Activated CD8-positive, alpha-beta memory T cell treated with anti-CD3 and anti-CD28 coated beads, Interleukin-2, amount 50 U/mL, for 24 hours (primary cell): ENCODE measurements around the gene WDR88.
"Not testable (repeated sequence)": the region's sequence is repeated elsewhere in the genome, so short reads cannot be mapped to it uniquely, and the experiment has no call there.

Experiments used
- DNase-seq: peaks from one replicate; pipeline ENCODE4 v3.0.0-alpha.2; 2020; ENCODE audit errors: extremely low read depth

Gene WDR88

DNA sequence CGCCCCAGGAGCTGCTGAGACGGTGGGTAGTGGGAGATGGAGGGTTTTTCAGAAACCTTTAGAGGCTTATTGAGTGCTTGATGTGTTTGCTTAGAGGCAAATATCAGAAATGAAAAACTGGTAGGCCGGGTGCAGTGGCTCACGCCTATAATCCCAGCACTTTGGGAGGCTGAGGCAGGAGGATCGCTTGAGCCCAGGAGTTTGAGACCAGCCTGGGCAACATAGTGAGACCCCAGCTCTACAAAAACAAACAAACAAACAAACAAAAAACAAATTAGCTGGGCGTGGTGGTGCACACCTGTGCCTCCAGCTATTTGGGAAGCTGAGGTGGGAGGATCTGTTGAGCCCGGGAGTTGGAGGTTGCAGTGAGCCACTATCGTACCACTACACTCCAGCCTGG, 5.2 kb upstream of the WDR88 start:
- not testable (repeated sequence) for DNase-seq

DNA sequence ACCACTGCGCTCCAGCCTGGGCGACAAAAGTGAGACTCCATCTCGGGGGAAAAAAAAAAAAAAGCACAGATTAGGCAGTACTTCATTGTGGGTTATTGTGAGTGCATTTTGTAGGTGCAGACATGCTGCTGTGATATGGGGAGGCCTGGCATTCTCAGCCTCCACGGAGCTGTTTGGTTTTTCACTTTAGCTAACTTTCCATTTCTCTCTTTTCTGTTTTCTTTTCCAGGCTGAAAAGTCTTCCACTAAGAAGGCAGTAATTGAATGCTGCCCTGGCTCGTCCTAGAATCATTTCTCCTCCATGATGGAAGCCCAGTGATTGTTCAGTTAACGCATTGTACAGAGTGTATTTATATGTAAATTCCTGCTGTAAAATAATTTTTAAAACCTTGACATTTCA, 2.0 kb upstream of the WDR88 start:
- no peak for DNase-seq

DNA sequence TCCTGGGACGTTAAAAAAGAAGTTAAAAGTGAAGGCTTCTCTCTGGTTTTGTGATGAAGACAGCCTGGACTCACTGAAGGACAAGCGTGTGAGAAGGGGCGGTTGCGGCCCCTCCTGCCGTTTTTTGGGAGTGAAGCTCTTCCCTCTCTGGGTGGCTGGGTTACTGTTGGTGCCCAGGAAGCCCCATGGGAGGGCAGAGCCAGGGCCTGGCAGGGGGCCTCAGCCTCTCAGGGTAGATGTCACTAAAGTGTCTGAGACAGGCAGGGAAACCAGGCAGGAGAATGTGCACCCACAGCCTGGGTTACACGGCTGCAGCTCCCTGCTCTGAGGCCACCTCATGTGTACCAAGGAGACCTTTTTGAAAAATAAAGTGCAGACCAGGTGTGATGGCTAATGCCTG, 1.5 kb upstream of the WDR88 start:
- no peak for DNase-seq

DNA sequence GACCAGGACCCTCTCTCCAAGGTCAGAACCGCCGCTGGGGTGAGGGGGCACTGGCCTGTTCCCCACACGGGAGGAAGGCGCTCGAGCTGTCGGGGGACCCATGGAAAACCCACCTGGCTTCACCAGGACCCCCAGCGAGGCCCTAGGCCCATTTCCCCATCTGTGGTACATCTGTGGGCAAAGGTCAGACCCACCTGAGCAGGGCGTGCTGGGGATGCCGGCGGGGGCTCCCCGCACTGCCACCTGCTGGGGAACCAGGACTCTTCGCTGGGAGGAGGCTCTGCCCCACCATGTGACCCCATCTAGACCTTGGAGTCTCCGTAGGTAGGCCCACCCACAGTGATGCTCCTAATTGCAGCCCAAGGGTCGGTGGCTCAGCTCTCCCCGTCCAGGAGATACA, 511 bp downstream of the WDR88 start:
- no peak for DNase-seq

DNA sequence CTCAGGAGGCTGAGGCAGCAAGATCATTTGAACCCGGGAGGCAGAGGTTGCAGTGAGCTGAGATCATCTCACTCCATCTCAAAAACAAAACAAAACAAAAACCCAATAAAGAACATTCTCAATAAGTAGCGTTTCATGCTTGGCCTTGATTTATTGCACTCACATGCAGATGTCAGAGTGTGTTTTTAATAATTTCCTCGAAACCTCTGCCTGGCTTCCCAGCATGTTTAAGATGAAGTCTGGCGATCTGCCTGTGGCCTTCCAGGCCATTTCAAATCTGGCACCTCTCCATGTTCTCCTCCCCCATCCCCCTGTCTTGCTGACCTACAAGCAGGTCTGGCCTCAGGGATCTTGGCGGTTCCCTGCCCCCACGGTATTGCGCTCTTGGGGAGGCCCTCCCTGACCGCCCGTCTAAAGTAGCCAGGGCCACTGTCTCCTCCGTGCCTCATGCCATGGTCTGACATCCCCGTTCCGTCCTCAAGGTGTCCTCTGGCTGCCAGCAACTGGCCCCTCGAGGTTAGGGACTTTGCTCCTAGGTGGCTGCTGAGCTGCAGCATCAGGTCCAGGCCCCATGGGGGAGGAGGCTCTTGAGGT, 1.6 kb downstream of the WDR88 start:
- DNase-seq, result no peak

DNA sequence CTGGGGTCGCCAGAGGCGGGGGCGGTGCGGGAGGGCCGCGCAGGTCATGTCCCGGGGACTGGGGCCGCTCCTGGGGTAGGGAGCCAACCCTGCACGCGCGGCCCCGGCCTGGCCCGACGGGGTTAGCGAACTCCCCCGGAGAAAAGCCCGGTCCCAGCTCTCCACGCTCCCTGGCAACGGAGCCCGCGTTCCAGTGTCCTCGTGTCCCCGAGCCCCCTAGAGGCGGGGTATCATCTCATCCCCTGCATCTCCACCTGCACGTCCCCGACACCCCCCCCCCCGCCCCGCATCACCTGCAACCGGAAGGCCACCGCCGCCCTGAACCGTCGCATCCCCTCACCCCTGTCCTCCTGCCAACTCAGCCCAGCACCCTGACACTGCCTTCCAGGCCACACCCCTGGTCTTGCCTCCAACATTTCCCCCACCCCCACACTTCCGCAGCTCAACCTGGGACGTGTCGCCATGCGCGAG, 2.7 kb downstream of the WDR88 start:
- DNase-seq, result peak; percentile 26

DNA sequence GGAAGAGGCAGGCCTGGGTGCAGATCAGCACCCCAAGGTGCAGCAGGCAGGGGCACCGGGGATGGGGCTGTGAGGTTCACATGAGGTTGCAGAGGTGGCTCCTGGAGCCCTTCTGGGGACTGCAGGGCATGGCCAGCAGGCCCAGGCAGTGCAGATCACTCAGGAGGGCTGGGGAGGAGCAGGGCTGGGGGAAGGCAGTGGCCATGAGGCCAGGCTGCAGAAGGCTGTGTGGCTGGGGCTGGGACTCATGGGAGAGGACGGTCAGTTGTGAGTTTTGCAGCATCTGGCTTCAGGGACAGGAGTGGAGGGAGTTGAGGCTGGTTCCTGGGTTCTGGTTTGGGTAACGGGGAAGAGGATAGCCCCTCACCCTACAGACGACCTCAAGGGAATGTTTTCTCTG, 7.3 kb downstream of the WDR88 start:
- DNase-seq, result no peak

DNA sequence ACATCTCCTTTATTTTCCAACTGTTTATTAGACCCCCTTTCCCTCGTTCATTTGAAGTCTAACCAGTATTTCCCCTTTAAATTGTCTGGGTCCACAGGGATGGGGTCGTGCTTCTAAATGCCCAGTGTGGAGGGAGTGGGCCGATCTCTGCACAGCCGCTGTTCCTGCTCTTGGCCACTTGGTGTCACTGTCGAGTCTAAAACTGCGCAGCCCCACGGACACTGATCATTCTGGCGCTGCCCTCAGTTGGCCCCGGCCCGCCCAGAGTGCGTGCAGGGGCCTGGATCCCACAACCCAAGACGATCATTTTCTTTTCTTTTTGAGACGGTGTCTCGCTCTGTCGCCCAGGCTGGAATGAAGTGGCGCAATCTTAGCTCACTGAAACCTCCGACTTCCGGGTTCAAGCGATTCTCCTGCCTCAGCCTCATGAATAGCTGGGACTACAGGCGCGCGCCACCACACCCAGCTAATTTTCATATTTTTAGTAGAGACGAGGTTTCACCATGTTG, 12.0 kb downstream of the WDR88 start:
- DNase-seq, result peak; percentile 12

DNA sequence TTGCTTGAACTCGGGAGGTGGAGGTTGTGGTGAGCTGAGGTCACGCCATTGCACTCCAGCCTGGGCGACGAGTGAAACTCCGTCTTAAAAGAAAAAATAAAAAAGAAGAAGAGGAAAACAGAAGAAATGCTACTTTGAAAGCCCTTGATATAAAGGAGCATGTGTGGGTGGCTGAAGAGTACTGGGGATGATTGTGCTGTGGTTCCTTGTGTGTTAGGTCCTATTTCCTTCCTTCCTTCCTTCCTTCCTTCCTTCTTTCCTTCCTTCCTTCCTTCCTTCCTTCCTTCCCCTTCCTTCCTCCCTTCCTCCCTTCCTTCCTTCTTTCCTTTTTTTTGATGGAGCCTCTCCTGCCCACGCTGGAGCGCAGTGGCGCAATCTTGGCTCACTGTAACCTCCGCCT, 14.3 kb downstream of the WDR88 start:
- no peak for DNase-seq

DNA sequence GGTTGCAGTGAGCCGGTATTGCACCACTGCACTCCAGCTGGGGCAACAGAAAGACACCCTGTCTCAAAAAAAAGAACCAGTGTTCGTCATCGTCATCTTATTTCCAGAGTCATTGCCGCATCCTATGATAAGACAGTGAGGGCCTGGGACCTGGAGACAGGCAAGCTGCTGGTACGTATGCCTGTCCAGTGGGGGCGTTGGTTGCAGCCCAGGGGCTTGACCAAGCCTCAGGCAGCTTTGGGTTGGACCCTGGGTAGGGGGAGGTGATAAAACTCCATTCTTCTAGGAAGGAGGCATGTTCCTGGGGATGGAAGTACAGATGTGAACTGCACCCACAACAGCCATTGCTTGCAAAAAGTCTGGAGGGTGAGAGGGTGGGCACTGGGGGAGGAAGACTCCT, 15.6 kb downstream of the WDR88 start:
- no peak for DNase-seq

DNA sequence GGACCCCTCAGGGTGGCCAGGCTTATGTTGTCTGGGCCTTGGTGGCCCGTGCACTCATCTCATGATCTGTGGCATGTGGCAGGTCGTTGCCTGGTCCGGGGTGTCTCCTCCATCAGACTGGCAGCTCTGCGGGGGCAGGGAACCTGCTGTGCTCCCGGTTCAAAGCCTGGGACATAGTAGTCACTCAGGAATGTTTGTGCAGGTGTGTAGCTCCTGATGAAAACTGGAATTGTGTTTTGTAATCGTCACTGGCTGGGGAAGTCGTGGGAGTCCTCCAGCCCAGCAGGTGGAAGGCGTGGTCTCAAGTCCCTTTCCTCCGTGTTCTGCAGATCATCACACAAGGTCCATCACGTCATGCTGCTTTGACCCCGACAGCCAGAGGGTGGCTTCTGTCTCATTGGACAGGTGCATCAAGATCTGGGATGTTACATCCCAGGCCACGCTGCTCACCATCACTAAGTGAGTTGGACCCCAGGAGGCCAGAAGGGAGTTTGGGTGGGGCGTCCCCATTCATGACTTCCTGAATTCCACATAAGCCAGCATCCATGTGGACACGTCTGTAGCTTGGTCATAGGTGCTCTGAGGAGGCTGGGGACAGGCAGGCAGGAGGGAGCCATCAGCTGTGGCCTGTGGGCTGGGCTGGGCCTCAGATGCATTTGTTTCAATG, 19.1 kb downstream of the WDR88 start:
- DNase-seq, result no peak

DNA sequence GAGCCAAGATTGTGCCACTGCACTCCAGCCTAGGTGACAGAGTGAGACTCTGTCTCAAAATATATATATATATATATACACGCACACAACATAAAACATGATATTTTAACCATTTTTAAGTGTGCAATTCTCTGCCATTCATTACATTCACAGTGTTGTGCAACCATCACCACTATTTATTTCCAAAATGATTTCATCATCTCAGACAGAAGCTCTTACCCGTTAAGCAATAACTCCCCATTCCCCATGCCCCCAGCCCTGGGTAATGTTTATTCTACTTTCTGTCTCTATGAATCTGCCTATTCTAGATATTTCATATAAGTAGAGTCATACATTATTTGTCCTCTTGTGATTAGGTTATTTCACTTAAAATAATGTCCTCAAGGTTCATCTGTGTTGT, 20.3 kb downstream of the WDR88 start:
- no peak for DNase-seq

DNA sequence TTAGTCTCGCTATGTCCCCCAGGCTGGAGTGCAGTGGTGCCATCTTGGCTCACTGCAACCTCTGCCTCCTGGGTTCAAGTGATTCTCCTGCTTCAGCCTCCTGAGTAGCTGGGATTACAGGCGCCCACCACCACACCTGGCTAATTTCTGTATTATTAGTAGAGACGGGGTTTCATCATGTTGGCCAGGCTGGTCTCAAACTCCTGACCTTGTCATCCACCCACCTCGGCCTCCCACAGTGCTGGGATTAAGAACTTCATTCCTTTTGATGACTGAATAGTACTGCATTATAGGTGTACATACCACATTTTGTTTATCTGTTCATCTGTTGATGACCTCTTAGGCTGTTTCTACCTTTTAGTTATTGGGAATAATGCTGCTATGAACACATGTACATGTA, 20.7 kb downstream of the WDR88 start:
- DNase-seq, result not testable (repeated sequence)

DNA sequence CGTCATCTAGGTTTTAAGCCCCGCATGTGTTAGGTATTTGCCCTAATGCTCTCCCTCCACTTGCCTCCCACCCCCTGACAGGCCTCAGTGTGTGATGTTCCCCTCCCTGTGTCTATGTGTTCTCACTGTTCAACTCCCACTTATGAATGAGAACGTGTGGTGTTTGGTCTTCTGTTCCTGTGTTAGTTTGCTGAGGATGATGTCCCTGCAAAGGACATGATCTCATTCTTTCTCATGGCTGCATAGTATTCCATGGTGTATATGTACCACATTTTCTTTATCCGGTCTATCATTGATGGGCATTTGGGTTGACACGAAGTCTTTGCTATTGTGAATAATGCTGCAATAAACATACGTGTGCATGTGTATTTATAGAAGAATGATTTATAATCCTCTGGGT, 22.4 kb downstream of the WDR88 start:
- DNase-seq, result not testable (repeated sequence)

DNA sequence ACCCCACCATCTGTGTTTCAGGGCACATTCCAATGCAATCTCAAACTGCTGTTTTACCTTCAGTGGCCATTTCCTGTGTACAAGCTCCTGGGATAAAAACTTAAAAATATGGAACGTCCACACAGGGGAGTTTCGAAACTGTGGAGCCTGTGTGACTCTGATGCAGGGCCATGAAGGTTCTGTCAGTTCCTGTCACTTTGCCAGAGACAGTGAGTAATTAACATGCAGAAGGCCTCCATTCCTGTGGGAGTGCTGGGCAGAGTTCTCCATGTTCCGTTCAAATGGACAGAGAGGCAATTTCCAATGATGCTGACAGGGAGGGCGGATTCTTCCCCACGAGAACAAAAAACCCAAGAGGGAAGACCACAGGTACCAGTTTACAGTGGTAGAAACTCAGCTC, 24.4 kb downstream of the WDR88 start:
- no peak for DNase-seq

DNA sequence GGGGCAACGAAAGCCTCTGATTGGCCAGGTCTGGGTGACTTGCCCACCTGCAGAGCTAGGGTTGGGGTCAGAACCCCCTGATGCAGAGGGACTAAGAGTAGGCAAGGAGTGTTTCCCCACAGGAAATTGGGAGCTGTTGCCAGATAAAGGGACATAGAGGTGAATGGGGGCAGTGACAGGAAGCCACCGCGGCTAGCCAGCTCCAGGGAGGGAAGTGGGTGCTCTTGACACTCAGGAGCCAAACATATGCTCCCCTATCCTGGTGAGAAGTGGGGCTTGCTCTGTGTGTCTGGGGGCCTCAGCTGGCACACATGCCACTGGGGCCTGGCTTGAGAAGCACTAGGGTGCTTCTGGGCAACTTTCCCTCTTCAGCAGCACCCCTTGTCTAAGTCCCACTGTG, 26.0 kb downstream of the WDR88 start:
- no peak for DNase-seq

DNA sequence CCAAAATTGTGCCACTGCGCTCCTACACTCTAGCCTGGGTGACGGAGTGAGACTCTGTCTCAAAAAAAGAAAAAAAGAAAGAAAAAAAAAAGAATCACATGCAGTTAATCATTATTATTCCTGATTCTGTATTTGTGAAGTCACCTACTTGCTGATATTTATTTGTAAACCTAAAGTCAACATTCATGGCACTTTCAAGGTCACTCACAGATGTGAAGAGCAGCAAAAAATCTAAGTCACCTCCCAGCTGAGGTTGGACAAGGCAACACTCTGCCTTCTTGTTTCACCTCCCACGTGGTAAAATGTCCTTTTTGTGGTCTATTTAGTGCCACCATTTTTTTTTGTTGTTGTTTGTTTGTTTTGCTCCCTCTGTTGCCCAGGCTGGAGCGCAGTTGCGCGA, 26.5 kb downstream of the WDR88 start:
- no peak for DNase-seq

DNA sequence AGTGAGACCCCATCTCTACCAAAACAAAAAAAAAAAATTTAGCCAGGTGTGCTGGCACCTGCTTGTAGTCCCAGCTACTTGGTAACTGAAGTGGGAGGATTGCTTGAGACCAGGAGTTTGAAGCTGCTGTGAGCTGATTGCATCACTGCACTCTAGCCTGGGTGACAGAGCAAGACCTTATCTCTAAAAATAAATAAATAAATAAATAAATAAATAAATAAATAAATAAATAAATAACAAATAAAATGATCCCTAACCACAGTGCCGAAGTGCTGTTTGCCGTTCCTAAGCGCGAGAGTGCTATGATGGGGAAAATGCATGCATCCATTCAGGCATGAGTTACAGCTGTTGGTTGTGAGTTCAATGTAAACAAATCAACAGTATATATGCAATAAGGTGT, 27.2 kb downstream of the WDR88 start:
- DNase-seq, result no peak

DNA sequence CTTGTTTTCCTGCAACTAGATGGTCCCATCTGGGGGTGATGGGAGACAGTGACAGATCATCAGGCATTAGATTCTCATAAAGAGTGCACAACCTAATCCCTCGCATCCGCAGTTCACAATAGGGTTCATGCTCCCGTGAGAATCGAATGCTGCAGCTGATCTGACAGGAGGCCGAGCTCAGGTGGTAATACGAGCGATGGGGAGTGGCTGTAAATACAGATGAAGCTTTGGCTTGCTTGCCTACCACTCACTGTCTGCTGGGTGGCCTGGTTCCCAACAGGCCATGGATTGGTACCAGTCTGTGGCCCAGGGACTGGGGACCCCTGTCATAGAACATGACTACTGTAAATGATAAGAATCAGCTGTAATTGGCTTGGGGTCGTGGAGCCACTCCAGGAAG, 28.0 kb downstream of the WDR88 start:
- DNase-seq, result no peak

DNA sequence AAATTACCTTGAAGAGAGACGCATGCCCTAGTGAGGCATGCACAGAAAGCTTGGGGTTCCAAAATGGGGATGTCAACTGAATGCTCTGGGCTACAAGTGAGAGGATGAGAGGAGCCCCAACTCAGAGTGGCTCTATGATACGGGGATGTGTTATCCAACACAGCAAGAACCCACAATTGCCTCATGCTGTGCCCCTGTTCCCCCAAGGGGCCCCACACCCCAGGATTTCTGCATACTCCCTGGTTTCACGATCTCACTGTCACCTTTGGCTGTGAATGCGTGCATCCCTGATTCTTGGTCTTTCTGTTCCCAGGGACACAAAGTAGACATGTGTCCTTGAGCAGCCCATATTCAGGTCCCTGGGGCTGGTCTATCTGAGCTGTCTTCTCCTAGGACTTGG, 29.3 kb downstream of the WDR88 start:
- DNase-seq, result no peak

DNA sequence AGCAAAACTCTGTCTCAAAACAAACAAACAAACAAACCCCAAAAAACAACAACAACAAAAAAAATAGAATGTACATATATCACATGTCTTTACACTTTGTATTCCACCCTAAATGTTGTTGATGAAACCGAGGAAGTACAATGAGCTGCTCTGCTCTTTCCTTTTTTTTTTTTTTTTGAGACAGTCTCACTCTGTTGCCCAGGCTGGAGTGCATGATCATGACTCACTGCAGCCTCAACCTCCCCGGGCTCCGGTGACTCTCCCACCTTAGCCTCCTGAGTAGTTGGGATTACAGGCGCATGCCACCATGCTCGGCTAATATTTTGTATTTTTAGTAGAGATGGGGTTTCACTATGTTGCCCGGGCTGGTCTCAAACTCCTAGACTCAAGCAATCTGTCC, 31.6 kb downstream of the WDR88 start:
- DNase-seq, result no peak

DNA sequence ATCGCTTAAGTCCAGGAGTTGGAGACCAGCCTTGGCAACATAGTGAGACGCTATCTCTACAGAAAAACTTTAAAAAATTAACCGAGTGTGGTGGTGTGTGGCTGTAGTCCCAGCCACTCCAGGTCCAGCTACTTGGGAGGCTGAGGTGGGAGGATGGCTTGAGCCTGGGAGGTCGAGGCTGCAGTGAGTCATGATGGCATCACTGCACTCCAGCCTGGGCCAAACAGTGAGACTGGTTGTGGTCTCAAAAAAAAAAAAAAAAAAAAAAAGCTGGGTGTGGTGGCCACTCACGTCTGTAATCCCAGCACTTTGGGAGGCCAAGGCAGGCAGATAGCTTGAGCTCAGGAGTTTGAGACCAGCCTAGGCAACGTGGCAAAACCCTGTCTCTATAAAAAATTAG, 34.1 kb downstream of the WDR88 start:
- not testable (repeated sequence) for DNase-seq

DNA sequence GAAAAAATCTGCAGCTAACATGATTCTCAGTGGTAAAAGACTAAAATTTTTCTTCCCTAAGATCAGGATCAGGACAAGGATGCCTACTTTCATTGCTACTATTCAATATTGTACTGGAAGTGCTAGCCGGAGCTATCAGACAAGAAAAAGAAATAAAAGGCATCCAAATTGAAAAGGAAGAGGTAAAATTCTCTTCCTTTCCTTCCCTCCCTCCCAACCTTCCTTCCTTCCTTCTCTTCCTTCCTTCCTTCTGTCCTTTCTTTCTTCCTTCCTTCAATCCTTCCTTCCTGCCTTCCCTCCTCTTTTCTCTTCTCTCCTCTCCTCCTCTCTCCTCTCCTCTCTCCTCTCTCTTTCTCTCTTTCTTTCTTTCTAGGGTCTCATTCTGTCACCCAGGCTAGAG, 35.5 kb downstream of the WDR88 start:
- no peak for DNase-seq

DNA sequence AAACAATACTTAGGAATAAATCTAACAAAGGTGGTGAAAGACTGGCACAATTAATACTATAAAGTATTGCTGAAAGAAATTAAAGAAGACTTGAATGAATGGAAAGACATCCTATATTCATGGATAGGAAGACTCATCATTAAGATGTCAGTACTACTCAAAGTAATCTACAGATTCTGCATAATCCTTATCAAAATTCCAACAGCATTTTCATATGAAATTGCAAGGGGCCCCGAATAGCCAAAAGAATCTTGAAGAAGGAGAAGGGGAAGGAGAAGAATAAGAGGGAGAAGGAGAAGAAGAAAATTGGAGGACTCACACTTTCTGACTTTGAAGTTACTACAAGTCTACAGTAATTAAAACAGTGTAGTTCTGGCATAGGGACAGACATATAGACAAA, 36.6 kb downstream of the WDR88 start:
- DNase-seq, result no peak
